Keratinocyte (primary cell): ENCODE results near the gene NLGN1. TPM values are rescaled to one million over a fixed set of nuclear protein-coding genes. Genes with fewer than 3 reads are reported as not detected.

Experiments
- DNase-seq: peaks from one replicate; pipeline ENCODE4 v3.0.0-alpha.2; 2011; ENCODE audit warnings: low read depth, missing footprints, low spot score
- FAIRE-seq: peaks from 2 replicates; lab custom pipeline; 2011; peaks lifted over from hg19 to GRCh38; lab: Jason Lieb, UNC
- H2AFZ ChIP-seq: 2 replicates; pipeline ENCODE4 v1.6.0; 2012; ENCODE audit warnings: low read length, control low read depth, inconsistent platforms; ENCODE audit not compliant: control insufficient read depth
- H3K27ac ChIP-seq: 2 replicates; pipeline ENCODE4 v1.5.1; 2011; ENCODE audit warnings: low read length; ENCODE audit not compliant: control insufficient read depth, insufficient read depth
- H3K27me3 ChIP-seq: 3 replicates; pipeline ENCODE4 v1.6.0; 2011; ENCODE audit warnings: low read length; ENCODE audit not compliant: control insufficient read depth, insufficient read depth; ENCODE audit errors: extremely low read depth
- H3K36me3 ChIP-seq, 2 experiments: 2 replicates in 1 of 2; 3 replicates in 1 of 2; pipeline ENCODE4 v1.5.1; 2011; ENCODE audit warnings: low read length in 2 of 2, mild to moderate bottlenecking in 1 of 2; ENCODE audit not compliant: control insufficient read depth in 2 of 2, insufficient read depth in 2 of 2; ENCODE audit errors: extremely low read depth in 1 of 2
- H3K4me1 ChIP-seq: 3 replicates; pipeline ENCODE4 v1.5.1; 2011; ENCODE audit warnings: low read length; ENCODE audit not compliant: control insufficient read depth, insufficient read depth; ENCODE audit errors: extremely low read depth
- H3K4me2 ChIP-seq: 3 replicates; pipeline ENCODE4 v1.6.0; 2011; ENCODE audit warnings: low read depth, low read length; ENCODE audit not compliant: control insufficient read depth, insufficient read depth; ENCODE audit errors: extremely low read depth
- H3K4me3 ChIP-seq, 3 experiments: fragments of 200-600 bp in 1 of 3; sonication (generic) in 1 of 3; 2 replicates in 2 of 3; 3 replicates in 1 of 3; pipeline ENCODE4 v1.5.1; 2011 to 2016; ENCODE audit warnings: low read length in 3 of 3, mild to moderate bottlenecking in 3 of 3, control low read depth in 2 of 3, inconsistent platforms in 1 of 3, low read depth in 1 of 3, mixed read lengths in 1 of 3, mixed run types in 1 of 3, moderate library complexity in 1 of 3; ENCODE audit not compliant: control insufficient read depth in 2 of 3, insufficient read depth in 2 of 3; ENCODE audit errors: extremely low read depth in 1 of 3
- H3K79me2 ChIP-seq: 2 replicates; pipeline ENCODE4 v1.6.0; 2012; ENCODE audit warnings: low read length; ENCODE audit not compliant: control insufficient read depth, insufficient read depth
- H3K9ac ChIP-seq: 3 replicates; pipeline ENCODE4 v1.6.0; 2011; ENCODE audit warnings: low read length; ENCODE audit not compliant: control insufficient read depth, insufficient read depth; ENCODE audit errors: extremely low read depth
- H3K9me1 ChIP-seq: 3 replicates; pipeline ENCODE4 v1.6.0; 2011; ENCODE audit warnings: low read length; ENCODE audit not compliant: control insufficient read depth, insufficient read depth; ENCODE audit errors: extremely low read depth
- H3K9me3 ChIP-seq: 2 replicates; pipeline ENCODE4 v1.5.1; 2012; ENCODE audit warnings: low read depth, low read length; ENCODE audit not compliant: control insufficient read depth
- H4K20me1 ChIP-seq: 3 replicates; pipeline ENCODE4 v1.6.0; 2011; ENCODE audit warnings: low read length; ENCODE audit not compliant: control insufficient read depth, insufficient read depth; ENCODE audit errors: extremely low read depth
- EZH2 ChIP-seq: IDR thresholded peaks from one replicate; pipeline ENCODE4 v1.6.1; 2012; ENCODE audit warnings: inconsistent platforms, mild to moderate bottlenecking, low read length, moderate library complexity
- dilution Hi-C: fragments of 300-500 bp; cut with MboI; formaldehyde crosslinking; loops from one replicate; pipeline ENCODE4 v1.7.0; 2020; ENCODE audit warnings: low sequenced_read_pairs; ENCODE audit not compliant: extremely low pct_ligation_motif_present
- polyA plus RNA-seq, 5 experiments: library from polyadenylated mRNA; depleted of rRNA in 3 of 5; stranded (reverse) in 3 of 5; stranded (forward) in 1 of 5; unstranded in 1 of 5; fragments of >200 nt; gene quantifications; 1 replicate in 1 of 5; 2 replicates in 3 of 5; 3 replicates in 1 of 5; pipeline versions ENCODE4 v1.2.1 to v1.2.3, GENCODE V29; 2011 to 2012; ENCODE audit warnings: missing spikeins in 2 of 5, low read depth in 1 of 5, low replicate concordance in 1 of 5
- TF ChIP-seq, protein P1 (sequence below), 3 experiments: IDR thresholded peaks in 1 of 3; conservative IDR thresholded peaks in 1 of 3; optimal IDR thresholded peaks in 1 of 3; 2 replicates in 2 of 3; 3 replicates in 1 of 3; pipeline versions ENCODE3 to v1.5.1; 2011; ENCODE audit warnings: low read length in 3 of 3, mild to moderate bottlenecking in 3 of 3, moderate library complexity in 2 of 3, control low read depth in 1 of 3, inconsistent platforms in 1 of 3; ENCODE audit not compliant: insufficient read depth in 2 of 3; ENCODE audit errors: extremely low read depth in 1 of 3

Gene NLGN1
- polyA plus RNA-seq, 1 donor (not counting 4 experiments of a cell fraction or from before 2014, with no cell fraction given): not detected

DNA sequence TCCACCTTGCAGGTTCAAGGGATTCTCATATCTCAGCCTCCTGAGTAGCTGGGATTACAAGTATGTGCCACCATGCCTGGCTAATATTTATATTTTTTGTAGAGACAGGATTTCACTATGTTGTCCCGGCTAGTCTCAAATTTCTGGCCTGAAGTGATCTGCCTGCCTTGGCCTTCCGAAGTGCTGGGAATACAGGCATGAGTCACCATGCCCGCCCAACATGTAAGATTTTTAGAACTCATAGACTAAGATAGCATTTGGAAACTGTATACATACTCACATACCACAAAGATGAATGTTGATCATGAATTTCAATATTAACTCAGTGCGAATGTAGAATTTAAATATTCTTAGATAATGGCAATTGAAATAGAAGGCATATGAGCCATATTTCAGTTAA is 718.9 kb downstream of the NLGN1 start:
- Histone ChIP-seq H3K9me3 (no peaks in the 10 kb centered on the region), H3K79me2 (no peaks in the 10 kb centered on the region), H2AFZ (no peak overlapping the region), H3K27ac (no peak overlapping the region), H3K36me3 (no peaks in the 10 kb centered on the region), H3K27me3 (no peaks in the 10 kb centered on the region), H3K9ac (no peak overlapping the region), H3K4me2 (no peak overlapping the region), H3K9me1 (no peaks in the 10 kb centered on the region), H3K4me1 (no peaks in the 10 kb centered on the region), H4K20me1 (no peaks in the 10 kb centered on the region), H3K4me3 (no peak overlapping the region)
- dilution Hi-C loops: no loop called here
- FAIRE-seq: no peak
- no peak for DNase-seq
- TF ChIP-seq EZH2: no peak
- TF ChIP-seq, protein P1, sequence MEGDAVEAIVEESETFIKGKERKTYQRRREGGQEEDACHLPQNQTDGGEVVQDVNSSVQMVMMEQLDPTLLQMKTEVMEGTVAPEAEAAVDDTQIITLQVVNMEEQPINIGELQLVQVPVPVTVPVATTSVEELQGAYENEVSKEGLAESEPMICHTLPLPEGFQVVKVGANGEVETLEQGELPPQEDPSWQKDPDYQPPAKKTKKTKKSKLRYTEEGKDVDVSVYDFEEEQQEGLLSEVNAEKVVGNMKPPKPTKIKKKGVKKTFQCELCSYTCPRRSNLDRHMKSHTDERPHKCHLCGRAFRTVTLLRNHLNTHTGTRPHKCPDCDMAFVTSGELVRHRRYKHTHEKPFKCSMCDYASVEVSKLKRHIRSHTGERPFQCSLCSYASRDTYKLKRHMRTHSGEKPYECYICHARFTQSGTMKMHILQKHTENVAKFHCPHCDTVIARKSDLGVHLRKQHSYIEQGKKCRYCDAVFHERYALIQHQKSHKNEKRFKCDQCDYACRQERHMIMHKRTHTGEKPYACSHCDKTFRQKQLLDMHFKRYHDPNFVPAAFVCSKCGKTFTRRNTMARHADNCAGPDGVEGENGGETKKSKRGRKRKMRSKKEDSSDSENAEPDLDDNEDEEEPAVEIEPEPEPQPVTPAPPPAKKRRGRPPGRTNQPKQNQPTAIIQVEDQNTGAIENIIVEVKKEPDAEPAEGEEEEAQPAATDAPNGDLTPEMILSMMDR (optimal IDR thresholded peaks at IDR 0.05 in 1 of 3, IDR thresholded peaks at IDR 0.05 in 1 of 3, conservative IDR thresholded peaks at IDR 0.05 in 1 of 3; ENCODE audit: extremely low read depth in 1 of 3, insufficient read depth in 2 of 3, low read length in 3 of 3): no peak

DNA sequence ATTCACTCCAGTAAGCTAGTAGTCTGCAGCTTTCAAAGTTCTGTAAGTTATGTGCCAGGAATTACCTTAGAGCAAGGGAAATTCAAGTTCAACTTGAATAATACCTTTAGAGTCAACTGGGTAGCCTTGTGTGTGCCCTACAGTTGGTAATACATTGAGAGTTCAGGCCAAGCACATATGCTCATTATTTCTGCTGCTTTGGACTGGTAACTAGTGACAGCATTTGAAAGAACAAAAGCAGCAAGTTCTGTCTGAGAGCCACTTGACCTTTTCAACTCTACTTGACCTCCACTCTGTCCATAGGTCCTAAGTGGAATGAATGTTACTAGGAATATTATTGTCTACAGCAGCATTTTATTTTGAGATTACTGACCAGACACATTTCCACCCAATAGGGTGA is 723.5 kb downstream of the NLGN1 start:
- dilution Hi-C loops: no loop called here
- no peaks in the 10 kb centered on the region for H3K36me3 ChIP-seq
- TF ChIP-seq, protein P1 (optimal IDR thresholded peaks at IDR 0.05 in 1 of 3, IDR thresholded peaks at IDR 0.05 in 1 of 3, conservative IDR thresholded peaks at IDR 0.05 in 1 of 3; ENCODE audit: extremely low read depth in 1 of 3, insufficient read depth in 2 of 3, low read length in 3 of 3): no peak
- no peak for TF ChIP-seq EZH2
- FAIRE-seq: no peak
- no peaks in the 10 kb centered on the region for H3K27me3 ChIP-seq
- H3K9ac ChIP-seq: no peak overlapping the region
- no peak for DNase-seq
- no peak overlapping the region for H3K4me2 ChIP-seq
- no peaks in the 10 kb centered on the region for H3K9me1 ChIP-seq
- H3K27ac ChIP-seq: no peak overlapping the region
- H2AFZ ChIP-seq: no peak overlapping the region
- no peaks in the 10 kb centered on the region for H3K4me1 ChIP-seq
- H3K79me2 ChIP-seq: no peaks in the 10 kb centered on the region
- H3K9me3 ChIP-seq: no peaks in the 10 kb centered on the region
- H4K20me1 ChIP-seq: no peaks in the 10 kb centered on the region
- no peak overlapping the region for H3K4me3 ChIP-seq
